ENCODE measurements around the gene RNF112.
"Not testable (repeated sequence)": the region's sequence is repeated elsewhere in the genome, so short reads cannot be mapped to it uniquely, and the experiment has no call there.

The RNF112 gene

GRCh38 chr17:19449656-19450055, 38.6 kb downstream of the RNF112 start:
- no peak for DNase-seq

GRCh38 chr17:19453296-19453695, 42.3 kb downstream of the RNF112 start:
- DNase-seq = no peak

GRCh38 chr17:19454074-19454473, 43.0 kb downstream of the RNF112 start:
- DNase-seq = no peak

GRCh38 chr17:19456016-19456927, 45.2 kb downstream of the RNF112 start:
- no peak for DNase-seq

GRCh38 chr17:19457046-19457445, 46.0 kb downstream of the RNF112 start:
- no peak for DNase-seq

- no peak for DNase-seq
Observed at GRCh38 chr17:19457830-19458271, 46.8 kb downstream of the RNF112 start.

GRCh38 chr17:19458481-19458880, 47.4 kb downstream of the RNF112 start:
- not testable (repeated sequence) for DNase-seq

GRCh38 chr17:19459018-19459655, 48.1 kb downstream of the RNF112 start:
- not testable (repeated sequence) for DNase-seq

GRCh38 chr17:19460700-19461099, 49.7 kb downstream of the RNF112 start:
- DNase-seq = no peak

GRCh38 chr17:19461116-19461515, 50.1 kb downstream of the RNF112 start:
- DNase-seq = no peak

GRCh38 chr17:19461681-19462080, 50.6 kb downstream of the RNF112 start:
- no peak for DNase-seq

- DNase-seq = not testable (repeated sequence)
Observed at GRCh38 chr17:19462456-19463035, 51.5 kb downstream of the RNF112 start.

GRCh38 chr17:19464031-19465026, 53.3 kb downstream of the RNF112 start:
- DNase-seq = no peak

Measured in hematopoietic multipotent progenitor cell treated with erythropoietin and hydrocortisone succinate and interleukin-3 and kit ligand, for 6 days (in vitro differentiated cells).